Hematopoietic multipotent progenitor cell treated with erythropoietin and hydrocortisone succinate and interleukin-3 and kit ligand, for 15 days (in vitro differentiated cells): ENCODE data around the gene EBF3.

ENCODE experiments used
- DNase-seq: peaks from one replicate; pipeline ENCODE4 v3.0.0-alpha.2; 2015; ENCODE audit warnings: low spot score

The EBF3 gene

GRCh38 chr10:129945064-129945463 is 19.0 kb downstream of the EBF3 start:
- no peak for DNase-seq

DNA sequence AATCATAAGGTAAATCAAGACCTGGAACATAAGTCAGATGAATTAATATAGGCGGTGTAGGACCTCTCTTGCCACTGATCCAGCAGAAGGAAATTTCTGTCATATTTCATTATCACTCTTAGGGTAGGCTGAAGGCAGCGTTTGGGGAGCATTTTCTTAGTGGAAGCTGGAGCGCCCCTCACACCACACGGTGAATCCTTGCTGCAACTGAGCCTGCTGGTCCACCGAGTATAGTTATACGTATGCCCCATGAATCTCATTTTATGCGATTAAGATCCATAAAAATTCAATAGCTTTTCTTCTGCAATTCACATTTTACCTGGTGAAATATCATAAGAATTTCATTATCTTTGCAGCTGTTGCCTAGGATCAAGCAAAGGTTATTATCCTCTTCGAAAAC is 19.6 kb downstream of the EBF3 start:
- no peak for DNase-seq

DNA sequence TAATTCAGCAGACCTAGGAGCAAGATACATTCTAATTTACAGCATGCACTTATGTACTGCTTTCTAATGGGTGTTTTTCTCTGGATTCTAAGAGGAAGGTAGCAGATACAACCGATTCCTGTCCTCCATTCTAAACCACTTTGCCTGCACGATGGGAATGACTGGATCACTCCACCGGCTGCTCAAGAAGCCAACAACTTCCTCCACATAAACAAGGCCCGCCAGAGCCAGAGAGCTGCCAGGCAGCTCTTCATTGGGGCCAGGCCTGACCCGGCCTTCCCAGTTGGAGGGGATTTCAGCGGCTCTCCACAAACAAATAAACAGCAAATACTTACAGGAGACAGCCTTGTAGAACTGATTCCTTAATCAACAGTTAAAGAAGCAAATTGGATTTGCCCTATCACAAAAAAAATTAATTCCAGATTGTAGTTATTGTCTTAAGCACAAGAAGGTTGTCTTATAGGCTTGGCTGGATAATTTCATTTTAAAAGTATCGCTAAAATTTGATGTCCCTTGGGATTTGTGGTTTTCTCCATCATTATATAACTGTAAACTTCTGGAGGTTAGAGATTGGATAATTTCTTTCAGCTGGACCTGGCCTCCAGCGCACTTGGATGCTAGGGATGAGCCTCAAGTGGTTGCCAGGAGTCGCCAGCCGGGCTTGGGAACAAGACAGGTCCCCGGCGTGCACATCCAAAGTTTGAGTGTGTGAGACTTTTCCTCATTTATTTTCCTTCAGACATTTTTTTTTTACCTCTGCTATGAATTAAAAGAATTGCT is 20.9 kb downstream of the EBF3 start:
- DNase-seq, result no peak

GRCh38 chr10:129942391-129942790 is 21.7 kb downstream of the EBF3 start:
- no peak for DNase-seq

GRCh38 chr10:129942019-129942277 is 22.1 kb downstream of the EBF3 start:
- no peak for DNase-seq

- no peak for DNase-seq
Measured at GRCh38 chr10:129941199-129942018, 22.7 kb downstream of the EBF3 start.

DNA sequence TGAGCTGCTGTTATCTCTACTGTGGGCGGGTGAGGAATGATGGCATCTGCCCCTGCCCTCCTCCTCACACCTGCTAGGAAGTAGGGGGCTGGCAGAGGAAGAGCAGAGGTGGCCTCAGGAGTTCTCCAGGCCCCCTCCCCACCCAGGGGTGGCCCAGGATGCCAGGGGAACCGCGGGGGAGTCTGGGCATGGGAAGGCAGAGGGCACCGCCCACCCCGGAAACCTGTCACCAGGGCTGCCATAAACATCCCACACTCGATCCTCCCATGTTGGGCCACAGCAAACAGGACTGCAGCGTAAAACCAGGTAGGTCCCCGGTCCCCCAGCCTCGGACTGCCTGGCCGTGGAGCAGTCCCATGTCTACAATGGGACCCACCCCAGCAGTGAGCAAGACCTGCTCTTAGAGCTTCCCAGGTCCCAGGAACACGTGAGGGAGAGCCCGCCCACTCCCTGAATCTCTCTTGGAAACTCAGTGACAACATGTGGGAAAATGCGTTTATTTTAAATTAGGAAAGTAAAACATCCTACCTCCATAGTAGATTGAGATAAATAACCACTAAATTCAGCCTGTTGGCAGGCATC is 23.4 kb downstream of the EBF3 start:
- DNase-seq, result no peak

DNA sequence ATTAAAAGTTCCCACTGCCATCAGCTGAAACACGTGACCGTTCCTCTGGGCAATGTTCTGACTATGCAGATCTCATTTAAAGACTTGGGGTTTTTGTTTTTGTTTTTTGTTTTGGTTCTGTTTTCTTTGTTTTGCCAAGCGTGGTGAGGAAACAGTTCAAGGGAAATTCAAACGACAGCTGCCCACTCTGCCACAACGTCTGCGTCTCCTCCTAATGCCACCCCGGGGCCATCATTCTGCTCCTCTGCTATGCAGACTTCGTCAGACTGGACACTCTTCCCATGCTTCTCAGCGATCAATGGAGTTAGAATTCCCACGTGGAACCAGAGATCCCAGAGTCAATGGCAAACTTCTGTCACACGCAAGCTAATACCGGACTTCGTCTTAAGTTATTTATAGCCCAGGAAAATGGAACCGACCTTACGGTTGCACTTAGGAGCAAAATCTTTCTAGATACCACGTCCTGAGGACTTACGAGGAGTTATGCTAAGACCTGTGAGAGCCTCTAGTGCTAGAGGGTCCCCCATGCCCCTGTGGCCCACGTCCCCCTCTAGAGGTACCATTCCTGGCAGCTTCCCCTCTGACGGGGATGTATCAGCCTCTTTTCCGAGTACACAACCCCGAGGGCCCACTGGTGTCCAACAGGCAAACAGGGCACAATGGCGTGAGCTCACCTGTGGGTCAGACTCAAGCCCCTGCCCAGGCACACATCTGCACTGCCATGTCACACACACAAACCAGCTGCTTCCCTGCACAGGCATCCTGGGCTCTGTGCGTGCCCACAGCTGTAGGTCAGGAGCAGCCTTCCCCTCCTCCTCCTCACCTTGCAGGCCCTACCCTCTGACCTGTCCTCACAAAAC is 24.4 kb downstream of the EBF3 start:
- DNase-seq, result no peak

GRCh38 chr10:129938460-129938859 is 25.6 kb downstream of the EBF3 start:
- no peak for DNase-seq

GRCh38 chr10:129937351-129937751 is 26.7 kb downstream of the EBF3 start:
- DNase-seq, result no peak

DNA sequence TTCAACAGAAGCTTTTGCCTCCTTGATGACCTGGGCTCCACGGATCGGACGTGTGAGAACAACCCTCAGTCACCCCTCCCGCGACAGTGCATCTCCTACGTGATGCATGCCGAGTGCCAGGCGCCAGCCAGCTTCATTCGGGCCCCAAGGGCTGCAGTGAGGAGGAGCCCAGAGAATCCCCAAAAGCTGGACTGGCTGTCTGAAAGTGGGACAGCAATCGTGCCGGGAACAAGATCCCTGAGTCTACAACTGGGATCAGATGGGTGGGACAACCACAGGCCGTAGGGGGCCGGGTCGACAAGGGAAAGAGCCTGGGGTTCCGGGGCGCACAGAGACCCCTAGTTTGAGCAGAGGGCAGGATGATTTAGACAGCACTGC is 27.2 kb downstream of the EBF3 start:
- no peak for DNase-seq

- DNase-seq, result no peak
Measured at GRCh38 chr10:129936266-129936922, 27.7 kb downstream of the EBF3 start.

DNA sequence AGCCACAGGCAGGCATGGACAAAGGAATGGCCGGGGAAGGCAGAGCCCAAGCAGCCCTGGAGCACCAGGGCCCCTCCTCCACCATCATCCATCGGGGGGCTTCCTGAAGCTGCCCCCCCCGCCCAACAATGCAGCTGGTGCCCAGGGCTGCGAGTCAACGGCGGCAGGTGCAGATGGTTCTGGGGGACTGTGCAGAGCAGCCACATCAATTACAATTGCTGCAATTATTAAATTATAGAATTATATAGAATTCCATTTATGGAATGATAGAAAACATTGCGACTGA is 28.3 kb downstream of the EBF3 start:
- DNase-seq, result no peak

- DNase-seq, result no peak
Measured at GRCh38 chr10:129935102-129935866, 28.8 kb downstream of the EBF3 start.

DNA sequence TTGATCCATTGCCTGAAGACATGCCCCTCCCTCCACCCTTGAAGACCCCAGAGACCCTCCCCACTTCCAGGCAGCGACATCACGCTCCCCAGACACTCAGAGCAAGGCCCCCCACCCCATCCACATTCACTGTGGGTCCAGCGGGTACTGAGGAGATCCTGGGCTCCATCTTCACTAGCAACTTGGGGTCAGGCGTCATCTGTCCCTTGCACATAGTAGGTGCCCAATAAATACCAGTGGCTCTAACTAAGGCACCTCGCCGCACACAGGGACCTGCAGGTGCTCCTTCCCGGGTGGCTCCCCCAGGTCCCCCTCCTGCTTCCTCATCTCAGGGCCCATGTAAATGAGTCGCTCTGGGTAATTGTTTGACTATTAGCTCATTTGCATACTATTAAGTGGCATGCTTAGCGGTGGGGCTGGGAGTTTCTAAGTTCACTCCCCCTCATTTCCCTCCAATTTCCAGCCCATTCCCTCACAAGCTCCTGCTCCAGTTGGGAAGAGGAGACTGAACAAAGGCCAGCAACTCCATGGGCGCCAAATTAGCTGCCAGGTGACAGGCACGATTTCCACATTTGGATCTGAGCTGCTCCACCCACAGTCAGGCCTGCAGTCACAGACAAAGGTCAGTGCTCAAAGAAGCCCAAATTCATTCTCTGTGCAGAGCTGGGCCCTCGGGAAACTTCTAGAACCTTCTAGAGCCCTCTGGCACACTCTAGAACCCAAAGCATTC is 29.7 kb downstream of the EBF3 start:
- no peak for DNase-seq

DNA sequence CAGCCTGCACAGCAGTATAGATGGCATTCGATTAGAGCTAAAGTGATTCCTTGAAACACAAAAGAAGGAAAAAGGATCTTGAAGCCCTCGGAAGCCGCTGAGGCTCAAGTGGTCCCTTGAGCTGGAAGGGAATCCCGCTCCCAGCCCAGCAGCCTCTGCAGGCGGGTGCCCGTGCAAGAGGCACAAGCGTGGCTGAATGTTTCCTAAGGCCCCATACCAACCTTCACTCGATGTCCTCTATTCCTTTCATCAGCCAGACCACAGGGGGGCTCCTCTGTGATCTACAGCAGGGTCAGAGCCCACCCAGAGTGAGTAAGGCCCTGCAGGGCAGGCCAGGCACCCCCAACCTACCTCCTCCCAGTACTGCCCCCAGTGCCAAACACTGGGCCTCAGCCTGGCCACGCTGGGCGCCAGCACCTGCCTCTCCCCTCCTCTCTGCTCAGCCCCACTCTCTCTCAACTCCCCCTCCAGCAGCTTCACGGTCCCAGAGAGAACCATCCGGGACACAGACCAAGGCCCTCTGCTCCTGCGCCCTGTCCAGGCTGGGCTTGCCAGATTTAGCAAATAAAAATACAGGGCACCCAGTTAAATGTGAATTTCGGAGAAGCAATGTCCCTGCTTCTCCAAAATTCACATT is 30.5 kb downstream of the EBF3 start:
- no peak for DNase-seq

DNA sequence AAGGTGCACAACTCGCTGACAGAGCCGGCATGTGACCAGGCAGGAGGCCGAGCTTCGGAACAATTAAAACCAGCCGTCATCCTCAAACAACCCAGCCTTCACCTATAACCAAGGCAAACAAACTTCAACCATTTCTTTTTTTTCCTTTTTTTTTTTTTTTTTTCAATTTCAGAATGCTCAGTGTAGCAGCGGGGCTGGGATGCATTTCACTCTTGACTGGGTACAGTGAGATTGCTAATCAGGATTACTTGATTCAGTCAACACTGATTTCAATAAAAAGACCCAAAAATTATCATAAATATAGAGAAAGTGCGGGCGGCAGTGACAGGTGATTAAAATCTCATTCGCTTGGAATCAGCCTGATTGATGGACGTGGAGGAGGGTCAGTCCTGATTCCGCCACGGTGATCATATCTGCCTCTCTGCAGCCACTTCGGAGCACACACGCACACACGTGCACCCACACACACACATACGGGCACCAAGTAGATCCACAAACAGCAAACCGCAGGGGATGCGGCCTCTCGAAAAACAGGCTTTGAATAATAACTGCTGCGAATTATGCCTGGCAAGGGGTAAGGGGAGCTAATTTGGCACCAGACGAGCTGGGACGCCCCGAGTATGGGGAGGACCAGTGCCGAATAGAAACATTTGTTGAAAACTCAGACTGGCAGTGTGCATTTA is 31.2 kb downstream of the EBF3 start:
- no peak for DNase-seq

- no peak for DNase-seq
Measured at GRCh38 chr10:129932182-129932581, 31.9 kb downstream of the EBF3 start.
